Vagina (tissue), 2 donors: ENCODE measurements around the gene ASB3.

Experiments used
- CTCF ChIP-seq, 3 experiments: fragments of 450-650 bp in 2 of 3; fragments of 200-600 bp in 1 of 3; sonication (generic) in 1 of 3; IDR thresholded peaks; one replicate each; pipeline ENCODE4 v1.5.1; 2017 to 2019; ENCODE audit warnings: antibody characterized with exemption in 3 of 3, mild to moderate bottlenecking in 2 of 3, moderate library complexity in 2 of 3
- POLR2A ChIP-seq, 2 donors: fragments of 450-650 bp; IDR thresholded peaks; one replicate each; pipeline ENCODE4 v1.6.1; 2017; ENCODE audit warnings: antibody characterized with exemption in 2 of 2, mild to moderate bottlenecking in 2 of 2, moderate library complexity in 2 of 2
- POLR2AphosphoS5 ChIP-seq, 2 donors: sonication (generic); formaldehyde crosslinking; IDR thresholded peaks; one replicate each; pipeline ENCODE4 v1.9.0; 2017; ENCODE audit warnings: antibody characterized with exemption in 2 of 2, mild to moderate bottlenecking in 2 of 2, low read depth in 1 of 2; ENCODE audit not compliant: insufficient read depth in 1 of 2

GRCh38 chr2:53755121-53755520 is 31.6 kb downstream of the ASB3 start:
- TF ChIP-seq POLR2AphosphoS5 (IDR thresholded peaks at IDR 0.05; ENCODE audit: insufficient read depth in 1 of 2, low read depth in 1 of 2), result no peak
- no peak for TF ChIP-seq POLR2A (IDR thresholded peaks at IDR 0.05)
- TF ChIP-seq CTCF (IDR thresholded peaks at IDR 0.05), result no peak
